HTR-8/SVneo (cell line): ENCODE measurements around the gene ACYP1.
"Not testable (repeated sequence)": the region's sequence is repeated elsewhere in the genome, so short reads cannot be mapped to it uniquely, and the experiment has no call there.

Source experiments
- DNase-seq: peaks from one replicate; pipeline ENCODE4 v3.0.0; 2011; ENCODE audit warnings: low spot score, mixed read lengths; ENCODE audit not compliant: insufficient read length
- FAIRE-seq: peaks from 2 replicates; lab custom pipeline; 2011; peaks lifted over from hg19 to GRCh38; lab: Jason Lieb, UNC

The ACYP1 gene

GRCh38 chr14:75069121-75069810 is 5.4 kb upstream of the ACYP1 start, which contains the start of gene ZC2HC1C:
TSS of gene ZC2HC1C (plus strand) at chr14:75069641. CDS start at chr14:75070574, 933 bp downstream.
- DNase-seq (peak; percentile 91), FAIRE-seq (peak; percentile 93)

GRCh38 chr14:75068294-75069120 is 4.7 kb upstream of the ACYP1 start:
- DNase-seq (no peak), FAIRE-seq (no peak)

GRCh38 chr14:75067765-75068164 is 3.9 kb upstream of the ACYP1 start:
- not testable (repeated sequence) for DNase-seq, FAIRE-seq

- FAIRE-seq (no peak), DNase-seq (no peak)
Observed at GRCh38 chr14:75067212-75067611, 3.4 kb upstream of the ACYP1 start.

GRCh38 chr14:75066691-75067090 is 2.9 kb upstream of the ACYP1 start:
- DNase-seq: no peak
- no peak for FAIRE-seq

GRCh38 chr14:75064205-75064567 is 362 bp upstream of the ACYP1 start:
- DNase-seq: no peak
- FAIRE-seq: no peak

GRCh38 chr14:75063013-75063412 is 811 bp downstream of the ACYP1 start:
- no peak for FAIRE-seq

GRCh38 chr14:75060420-75060819 is 3.4 kb downstream of the ACYP1 start:
- no peak for DNase-seq
- FAIRE-seq: no peak

More at GRCh38 chr14:75063013-75063412, 811 bp downstream of the ACYP1 start:
- no peak for DNase-seq

- FAIRE-seq (peak; percentile 60), DNase-seq (no peak)
Observed at GRCh38 chr14:75059642-75060041, 4.2 kb downstream of the ACYP1 start.

- no peak for DNase-seq
- FAIRE-seq: peak; percentile 69
Observed at GRCh38 chr14:75054421-75054820, 9.4 kb downstream of the ACYP1 start.

- peak; percentile 69 for FAIRE-seq
Observed at GRCh38 chr14:75053396-75054291, 10.2 kb downstream of the ACYP1 start.

GRCh38 chr14:75051556-75051899 is 12.3 kb downstream of the ACYP1 start:
- DNase-seq (no peak), FAIRE-seq (no peak)

More at GRCh38 chr14:75053396-75054291, 10.2 kb downstream of the ACYP1 start:
- DNase-seq: no peak

- peak; percentile 98 for FAIRE-seq
Observed at GRCh38 chr14:75050852-75051555, 12.8 kb downstream of the ACYP1 start, which contains the start of gene MLH3. TSS of gene MLH3 (minus strand) at chr14:75051467. CDS start at chr14:75049655, 1,812 bp downstream.

GRCh38 chr14:75049731-75050201 is 14.1 kb downstream of the ACYP1 start:
- peak; percentile 16 for FAIRE-seq

More at GRCh38 chr14:75050852-75051555, 12.8 kb downstream of the ACYP1 start, which contains the start of gene MLH3:
- DNase-seq: peak; percentile 100

GRCh38 chr14:75049136-75049535 is 14.7 kb downstream of the ACYP1 start:
- DNase-seq (no peak), FAIRE-seq (no peak)

More at GRCh38 chr14:75049731-75050201, 14.1 kb downstream of the ACYP1 start:
- DNase-seq: no peak

- DNase-seq (no peak), FAIRE-seq (no peak)
Observed at GRCh38 chr14:75048101-75048500, 15.7 kb downstream of the ACYP1 start.

GRCh38 chr14:75047506-75047905 is 16.3 kb downstream of the ACYP1 start:
- DNase-seq (no peak), FAIRE-seq (no peak)

GRCh38 chr14:75046899-75047298 is 16.9 kb downstream of the ACYP1 start:
- FAIRE-seq (no peak), DNase-seq (no peak)

GRCh38 chr14:75046275-75046674 is 17.5 kb downstream of the ACYP1 start:
- DNase-seq (no peak), FAIRE-seq (peak; percentile 80)
